ENCODE measurements around the gene MAP2K6.

DNA sequence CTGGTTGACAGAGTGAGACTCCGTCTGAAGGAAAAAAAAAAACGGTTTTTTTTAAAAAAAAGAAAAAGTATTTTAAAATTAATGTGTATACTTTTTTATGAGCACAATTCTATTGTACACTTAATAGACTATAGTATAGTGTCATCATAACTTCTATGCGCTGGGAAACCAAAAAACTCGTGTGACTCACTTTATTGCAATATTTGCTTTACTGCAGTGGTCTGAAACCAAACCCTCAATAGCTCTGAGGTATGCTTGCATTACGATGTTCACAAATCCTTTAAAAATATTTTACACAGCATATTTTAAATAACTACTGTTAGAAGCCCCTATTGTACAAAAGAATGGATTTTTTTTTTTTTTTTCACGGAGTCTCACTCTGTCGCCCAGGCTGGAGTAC, 12.4 kb upstream of the MAP2K6 start:
- TF ChIP-seq FOXK2 (IDR thresholded peaks at IDR 0.05) (no peak), L3MBTL2 (conservative IDR thresholded peaks at IDR 0.05) (no peak), SUZ12 (IDR thresholded peaks at IDR 0.05) (no peak), BHLHE40 (IDR thresholded peaks at IDR 0.05; ENCODE audit: borderline replicate concordance) (no peak)
